SU-DHL-6 (cell line): ENCODE results near the gene TBATA.

ENCODE experiments used
- CTCF ChIP-seq: fragments of 200-600 bp; sonication (generic); IDR thresholded peaks from one replicate; pipeline ENCODE4 v1.5.1; 2017; ENCODE audit warnings: antibody characterized with exemption, mild to moderate bottlenecking, low read length, moderate library complexity; ENCODE audit not compliant: insufficient read depth, poor library complexity, severe bottlenecking
- EZH2phosphoT487 ChIP-seq: fragments of 200-600 bp; sonication (generic), shearing (Covaris generic); conservative IDR thresholded peaks from 2 replicates; pipeline ENCODE4 v1.6.1; 2018; ENCODE audit warnings: mild to moderate bottlenecking, antibody characterized with exemption, low read length, moderate library complexity, mixed read lengths

DNA sequence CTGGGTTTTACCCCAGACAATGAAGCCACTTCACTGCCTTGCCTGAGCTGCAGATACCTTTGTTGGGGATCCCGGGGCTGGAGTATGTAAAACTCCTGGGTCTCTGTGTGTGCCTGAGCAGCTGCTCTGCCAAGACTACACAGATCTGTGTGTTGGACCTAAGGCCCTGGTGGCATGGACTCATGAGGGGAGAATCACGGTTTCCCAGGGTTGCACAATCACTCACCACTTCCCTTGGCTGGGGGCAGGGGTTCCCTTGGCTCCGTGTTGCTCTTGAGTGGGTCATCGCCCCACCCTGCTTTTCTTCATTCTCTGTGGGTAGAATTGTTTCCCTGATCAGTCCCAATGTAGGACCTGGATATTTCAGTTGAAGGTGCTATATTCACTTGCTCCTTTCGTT lies 13.9 kb upstream of the TBATA start:
- TF ChIP-seq CTCF (no peak), EZH2phosphoT487 (no peak)
